Measurements from ENCODE around the gene MAP4.
"Not testable (repeated sequence)": the region's sequence is repeated elsewhere in the genome, so short reads cannot be mapped to it uniquely, and the experiment has no call there.

Gene MAP4

GRCh38 chr3:47836986-47837385 is 179.2 kb downstream of the MAP4 start:
- no peak for DNase-seq

DNA sequence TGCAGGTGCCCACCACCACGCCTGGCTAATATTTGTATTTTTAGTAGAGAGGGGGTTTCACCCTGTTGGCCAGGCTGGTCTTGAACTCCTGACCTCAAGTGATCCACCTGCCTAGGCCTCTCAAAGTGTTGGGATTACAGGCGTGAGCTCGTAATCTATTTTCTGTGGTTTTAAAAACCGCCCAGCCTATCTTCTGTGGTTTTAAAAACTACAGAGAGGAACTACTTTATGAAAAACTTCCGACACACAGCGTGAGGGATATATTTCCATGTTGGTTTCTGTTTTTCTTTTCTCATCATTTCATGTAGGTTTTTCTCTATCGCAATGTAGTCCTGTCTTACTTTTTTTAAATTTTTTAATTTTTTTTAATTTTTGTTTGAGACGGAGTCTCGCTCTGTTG is 186.7 kb downstream of the MAP4 start:
- DNase-seq: not testable (repeated sequence)

- DNase-seq: no peak
These were observed 190.6 kb downstream of the MAP4 start for GRCh38 chr3:47825590-47825989.

DNA sequence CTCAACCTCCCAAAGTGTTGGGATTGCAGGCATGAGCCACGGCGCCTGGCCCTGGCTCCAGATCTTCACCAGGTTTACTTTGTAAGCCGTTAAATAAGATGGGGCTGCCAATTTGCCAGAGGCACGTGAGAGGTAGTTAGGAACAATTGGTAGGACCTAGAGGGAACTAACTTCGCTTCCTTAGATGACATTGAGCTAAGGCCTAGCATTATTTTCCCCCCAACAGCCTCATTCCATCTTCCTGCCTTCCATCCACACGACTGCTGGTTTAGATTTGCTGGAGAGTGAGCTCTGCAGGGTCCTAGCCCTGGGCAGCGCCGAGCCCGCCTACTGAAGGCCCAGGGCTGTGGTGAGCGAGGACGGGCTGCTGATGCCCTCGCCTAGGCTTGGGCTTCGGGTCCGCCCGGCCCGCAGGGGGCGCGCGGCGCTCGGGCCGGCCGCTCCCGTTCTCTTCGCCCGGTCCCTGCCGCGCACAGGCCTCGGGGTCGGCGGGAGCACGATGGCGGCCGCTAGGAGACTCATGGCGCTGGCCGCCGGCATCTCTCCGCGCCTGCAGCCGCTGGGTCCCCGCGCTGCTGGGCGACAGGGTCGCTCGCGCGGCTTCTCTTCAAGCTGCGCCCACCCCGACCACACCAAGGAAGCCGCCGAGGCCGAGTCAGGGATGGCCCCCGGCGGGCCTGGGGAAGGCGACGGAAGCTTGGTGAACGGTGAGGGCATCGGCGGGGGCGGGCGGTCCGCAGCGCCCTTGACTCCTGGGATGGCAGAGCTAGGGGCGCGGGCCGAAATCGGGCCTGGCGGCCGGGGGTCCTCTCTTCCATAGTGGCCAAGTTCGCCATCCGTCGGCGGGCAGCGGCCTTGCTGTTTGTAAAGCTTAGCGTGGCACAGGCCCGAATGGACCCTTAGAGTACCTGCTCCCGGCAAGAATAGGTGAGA is 191.4 kb downstream of the MAP4 start:
- DNase-seq: peak; percentile 7

GRCh38 chr3:47817609-47818008 is 198.6 kb downstream of the MAP4 start:
- DNase-seq: no peak

- DNase-seq: no peak
These were observed 202.6 kb downstream of the MAP4 start for GRCh38 chr3:47813551-47814177.

GRCh38 chr3:47804577-47804976 is 211.6 kb downstream of the MAP4 start:
- DNase-seq: no peak

GRCh38 chr3:47803480-47804025 is 212.7 kb downstream of the MAP4 start:
- DNase-seq: no peak

- no peak for DNase-seq
These were observed 213.3 kb downstream of the MAP4 start, which contains the start of gene DHX30 for GRCh38 chr3:47802734-47803479. Gene DHX30, plus strand, starts transcription at chr3:47803138. Its CDS starts 7,546 bp downstream, at chr3:47810684.

All from NCI-H1417 treated with DMSO at 0.1 percent for 48 hours (cell line).